HEK293 (cell line): ENCODE measurements around the gene TPRG1.

Experiments used
- HOXD13 ChIP-seq: sonication (generic); formaldehyde crosslinking; IDR thresholded peaks from 2 replicates; pipeline ENCODE4 v1.8.0; 2022; ENCODE audit warnings: missing genetic modification reagents, borderline replicate concordance
- IKZF3 ChIP-seq: fragments of 450-650 bp; IDR thresholded peaks from 2 replicates; pipeline ENCODE4 v1.5.0; 2018; ENCODE audit warnings: missing biosample characterization, mild to moderate bottlenecking, missing genetic modification characterization, moderate library complexity
- KLF1 ChIP-seq: fragments of 450-650 bp; formaldehyde crosslinking; IDR thresholded peaks from 2 replicates; pipeline ENCODE4 v1.5.1; 2016; ENCODE audit warnings: missing biosample characterization, missing genetic modification characterization
- KLF10 ChIP-seq: fragments of 450-650 bp; IDR thresholded peaks from 2 replicates; pipeline ENCODE4 v1.5.1; 2018; ENCODE audit warnings: missing biosample characterization, mild to moderate bottlenecking, missing genetic modification characterization
- KLF7 ChIP-seq: fragments of 450-650 bp; formaldehyde crosslinking; IDR thresholded peaks from 2 replicates; pipeline ENCODE4 v1.5.1; 2016; ENCODE audit warnings: missing biosample characterization, missing genetic modification characterization, borderline replicate concordance
- MEIS1 ChIP-seq: sonication (generic); formaldehyde crosslinking; IDR thresholded peaks from 2 replicates; pipeline ENCODE4 v1.8.1; 2022; ENCODE audit warnings: missing genetic modification reagents, mild to moderate bottlenecking, borderline replicate concordance
- PRDM2 ChIP-seq: fragments of 450-650 bp; formaldehyde crosslinking; IDR thresholded peaks from 2 replicates; pipeline ENCODE4 v1.5.1; 2016; ENCODE audit warnings: missing biosample characterization, missing genetic modification characterization, borderline replicate concordance
- SCRT1 ChIP-seq: fragments of 450-650 bp; formaldehyde crosslinking; IDR thresholded peaks from 2 replicates; pipeline ENCODE4 v1.5.1; 2016; ENCODE audit warnings: missing biosample characterization, missing genetic modification characterization, borderline replicate concordance
- ZBTB20 ChIP-seq: fragments of 450-650 bp; formaldehyde crosslinking; IDR thresholded peaks from 2 replicates; pipeline ENCODE4 v1.5.1; 2016; ENCODE audit warnings: missing biosample characterization, missing genetic modification characterization
- ZFHX2 ChIP-seq: fragments of 450-650 bp; formaldehyde crosslinking; conservative IDR thresholded peaks from 2 replicates; pipeline ENCODE4 v1.5.1; 2016; ENCODE audit warnings: missing biosample characterization, missing genetic modification characterization
- ZFP3 ChIP-seq: fragments of 450-650 bp; formaldehyde crosslinking; IDR thresholded peaks from 2 replicates; pipeline ENCODE4 v1.5.1; 2016; ENCODE audit warnings: low read depth, missing biosample characterization, missing genetic modification characterization
- ZNF10 ChIP-seq: fragments of 450-650 bp; formaldehyde crosslinking; IDR thresholded peaks from 2 replicates; pipeline ENCODE4 v1.5.1; 2017; ENCODE audit warnings: missing biosample characterization, missing genetic modification characterization
- ZNF133 ChIP-seq: fragments of 450-650 bp; formaldehyde crosslinking; IDR thresholded peaks from 2 replicates; pipeline ENCODE4 v1.5.1; 2016; ENCODE audit warnings: missing biosample characterization, missing genetic modification characterization
- ZNF140 ChIP-seq: fragments of 450-650 bp; formaldehyde crosslinking; IDR thresholded peaks from 2 replicates; pipeline ENCODE4 v1.5.1; 2016; ENCODE audit warnings: missing biosample characterization, missing genetic modification characterization
- ZNF248 ChIP-seq: fragments of 450-650 bp; formaldehyde crosslinking; IDR thresholded peaks from 2 replicates; pipeline ENCODE4 v1.5.1; 2017; ENCODE audit warnings: missing biosample characterization, missing genetic modification characterization
- ZNF366 ChIP-seq: fragments of 450-650 bp; formaldehyde crosslinking; conservative IDR thresholded peaks from 2 replicates; pipeline ENCODE4 v1.5.1; 2016; ENCODE audit warnings: missing biosample characterization, missing genetic modification characterization
- ZNF423 ChIP-seq: fragments of 450-650 bp; formaldehyde crosslinking; IDR thresholded peaks from 2 replicates; pipeline ENCODE4 v1.5.1; 2016; ENCODE audit warnings: missing biosample characterization, missing genetic modification characterization
- ZNF549 ChIP-seq: fragments of 450-650 bp; IDR thresholded peaks from 2 replicates; pipeline ENCODE4 v1.5.1; 2018; ENCODE audit warnings: missing biosample characterization, missing genetic modification characterization, mild to moderate bottlenecking, inconsistent platforms, moderate library complexity
- ZNF560 ChIP-seq: fragments of 450-650 bp; formaldehyde crosslinking; IDR thresholded peaks from 2 replicates; pipeline ENCODE4 v1.5.1; 2017; ENCODE audit warnings: missing biosample characterization, missing genetic modification characterization, borderline replicate concordance
- ZNF585B ChIP-seq: fragments of 450-650 bp; formaldehyde crosslinking; IDR thresholded peaks from 2 replicates; pipeline ENCODE4 v1.5.1; 2016; ENCODE audit warnings: missing biosample characterization, missing genetic modification characterization
- ZNF629 ChIP-seq: fragments of 450-650 bp; formaldehyde crosslinking; IDR thresholded peaks from 2 replicates; pipeline ENCODE4 v1.5.1; 2017; ENCODE audit warnings: missing biosample characterization, missing genetic modification characterization
- ZNF654 ChIP-seq: fragments of 450-650 bp; formaldehyde crosslinking; IDR thresholded peaks from 2 replicates; pipeline ENCODE4 v1.5.1; 2016; ENCODE audit warnings: low read depth, missing biosample characterization, missing genetic modification characterization
- ZNF660 ChIP-seq: fragments of 450-650 bp; IDR thresholded peaks from 2 replicates; pipeline ENCODE4 v1.5.1; 2018; ENCODE audit warnings: missing biosample characterization, mild to moderate bottlenecking, missing genetic modification characterization
- ZNF677 ChIP-seq: fragments of 450-650 bp; IDR thresholded peaks from 2 replicates; pipeline ENCODE4 v1.5.0; 2018; ENCODE audit warnings: missing biosample characterization, mild to moderate bottlenecking, missing genetic modification characterization, moderate library complexity
- ZNF768 ChIP-seq: fragments of 450-650 bp; formaldehyde crosslinking; IDR thresholded peaks from 2 replicates; pipeline ENCODE4 v1.5.1; 2018; ENCODE audit warnings: missing biosample characterization, mild to moderate bottlenecking, missing genetic modification characterization
- ZNF776 ChIP-seq: fragments of 450-650 bp; formaldehyde crosslinking; IDR thresholded peaks from 2 replicates; pipeline ENCODE4 v1.5.0; 2017; ENCODE audit warnings: missing biosample characterization, missing genetic modification characterization, borderline replicate concordance
- ZNF792 ChIP-seq: fragments of 450-650 bp; formaldehyde crosslinking; IDR thresholded peaks from 2 replicates; pipeline ENCODE4 v1.5.1; 2016; ENCODE audit warnings: missing biosample characterization, missing genetic modification characterization
- ZNF837 ChIP-seq: fragments of 450-650 bp; formaldehyde crosslinking; IDR thresholded peaks from 2 replicates; pipeline ENCODE4 v1.5.1; 2016; ENCODE audit warnings: missing biosample characterization, missing genetic modification characterization
- ZNF843 ChIP-seq: fragments of 450-650 bp; formaldehyde crosslinking; IDR thresholded peaks from 2 replicates; pipeline ENCODE4 v1.5.1; 2016; ENCODE audit warnings: missing biosample characterization, missing genetic modification characterization
- TF ChIP-seq, protein P1 (sequence below): fragments of 450-650 bp; formaldehyde crosslinking; IDR thresholded peaks from 2 replicates; pipeline ENCODE4 v1.5.1; 2016; ENCODE audit warnings: missing biosample characterization, missing genetic modification characterization
- TF ChIP-seq, protein P2 (sequence below): fragments of 450-650 bp; formaldehyde crosslinking; IDR thresholded peaks from 2 replicates; pipeline ENCODE4 v1.5.1; 2017; ENCODE audit warnings: missing biosample characterization, missing genetic modification characterization
- TF ChIP-seq, protein P3 (sequence below): fragments of 450-650 bp; formaldehyde crosslinking; IDR thresholded peaks from 2 replicates; pipeline ENCODE4 v1.5.1; 2016; ENCODE audit warnings: missing biosample characterization, missing genetic modification characterization, low read depth

TPRG1 gene

DNA sequence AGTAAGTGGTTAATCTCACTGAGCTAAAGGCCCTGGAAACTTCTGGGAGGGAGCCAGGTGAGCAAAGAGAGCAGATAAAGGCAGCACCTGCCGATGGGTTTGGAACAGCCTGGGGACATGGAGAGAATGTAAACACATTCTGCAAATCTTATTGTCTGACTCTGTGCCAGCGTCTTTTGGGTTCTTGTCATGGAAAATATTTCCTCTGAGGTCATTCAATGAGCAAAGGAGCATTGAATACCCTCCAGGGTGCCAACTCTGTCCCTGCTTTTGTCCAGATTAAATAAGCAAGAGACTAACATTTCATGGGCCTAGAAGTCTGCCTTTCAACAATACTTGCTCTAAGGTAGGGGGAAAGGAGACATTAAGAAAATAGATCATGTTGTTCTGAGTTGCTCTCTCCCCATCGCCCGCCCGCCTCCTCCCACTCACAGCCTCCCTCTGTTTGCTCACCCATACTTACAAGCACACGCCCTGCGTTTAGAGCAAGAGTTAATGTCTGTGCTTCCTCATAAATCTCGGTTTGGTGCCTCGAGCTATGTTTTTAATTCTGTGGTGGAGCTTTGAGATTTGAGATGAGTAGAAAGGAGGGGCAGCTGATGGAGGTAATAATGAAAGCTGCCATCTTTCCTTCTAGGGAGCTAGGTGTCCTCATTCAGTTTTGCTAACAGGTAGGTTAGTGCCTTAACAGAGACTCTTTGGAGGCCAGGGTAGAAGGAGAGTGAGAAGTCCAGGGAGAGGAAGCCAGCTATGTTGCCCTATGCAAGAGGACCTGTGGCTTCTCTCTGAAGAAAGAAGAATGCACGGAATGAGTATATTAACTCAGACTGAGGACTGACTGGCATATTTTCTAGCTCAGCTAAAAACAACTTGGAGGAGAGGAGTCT, 132.9 kb downstream of the TPRG1 start (continued):
- TF ChIP-seq ZNF560 (no peak), IKZF3 (tag by site-specific recombination) (no peak), ZNF776 (no peak), ZNF133 (tag by site-specific recombination) (no peak), ZNF677 (tag by site-specific recombination) (no peak), ZNF837 (tag by site-specific recombination) (no peak), SCRT1 (tag by site-specific recombination) (peak; percentile 76), ZNF549 (tag by site-specific recombination) (no peak), MEIS1 (CRISPR knock-in tag) (no peak), ZNF366 (tag by site-specific recombination) (0 out of 2 replicates have a peak, but pooled peaks have one; percentile 28), PRDM2 (tag by site-specific recombination) (no peak), ZNF585B (tag by site-specific recombination) (no peak), ZFHX2 (tag by site-specific recombination) (peak; percentile 91), ZNF10 (tag by site-specific recombination) (no peak), KLF10 (tag by site-specific recombination) (no peak), KLF1 (tag by site-specific recombination) (peak; percentile 97), ZNF140 (no peak), ZBTB20 (no peak), ZNF423 (tag by site-specific recombination) (no peak), ZNF654 (tag by site-specific recombination) (no peak), ZFP3 (tag by site-specific recombination) (no peak), KLF7 (tag by site-specific recombination) (peak; percentile 68; the same call in 1 of the 2 replicates), ZNF660 (tag by site-specific recombination) (no peak; the same call in 1 of the 2 replicates), ZNF768 (tag by site-specific recombination) (no peak), ZNF843 (peak; percentile 66; the same call in 1 of the 2 replicates), ZNF248 (no peak), ZNF792 (tag by site-specific recombination) (no peak), HOXD13 (CRISPR knock-in tag) (peak; percentile 69; the same call in 1 of the 2 replicates), ZNF629 (tag by site-specific recombination) (peak; percentile 74)
- TF ChIP-seq, protein P1, sequence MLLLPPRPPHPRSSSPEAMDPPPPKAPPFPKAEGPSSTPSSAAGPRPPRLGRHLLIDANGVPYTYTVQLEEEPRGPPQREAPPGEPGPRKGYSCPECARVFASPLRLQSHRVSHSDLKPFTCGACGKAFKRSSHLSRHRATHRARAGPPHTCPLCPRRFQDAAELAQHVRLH: no peak
- TF ChIP-seq, protein P2, sequence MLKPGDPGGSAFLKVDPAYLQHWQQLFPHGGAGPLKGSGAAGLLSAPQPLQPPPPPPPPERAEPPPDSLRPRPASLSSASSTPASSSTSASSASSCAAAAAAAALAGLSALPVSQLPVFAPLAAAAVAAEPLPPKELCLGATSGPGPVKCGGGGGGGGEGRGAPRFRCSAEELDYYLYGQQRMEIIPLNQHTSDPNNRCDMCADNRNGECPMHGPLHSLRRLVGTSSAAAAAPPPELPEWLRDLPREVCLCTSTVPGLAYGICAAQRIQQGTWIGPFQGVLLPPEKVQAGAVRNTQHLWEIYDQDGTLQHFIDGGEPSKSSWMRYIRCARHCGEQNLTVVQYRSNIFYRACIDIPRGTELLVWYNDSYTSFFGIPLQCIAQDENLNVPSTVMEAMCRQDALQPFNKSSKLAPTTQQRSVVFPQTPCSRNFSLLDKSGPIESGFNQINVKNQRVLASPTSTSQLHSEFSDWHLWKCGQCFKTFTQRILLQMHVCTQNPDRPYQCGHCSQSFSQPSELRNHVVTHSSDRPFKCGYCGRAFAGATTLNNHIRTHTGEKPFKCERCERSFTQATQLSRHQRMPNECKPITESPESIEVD (tag by site-specific recombination): 0 out of 2 replicates have a peak, but pooled peaks have one; percentile 43
- TF ChIP-seq, protein P3, sequence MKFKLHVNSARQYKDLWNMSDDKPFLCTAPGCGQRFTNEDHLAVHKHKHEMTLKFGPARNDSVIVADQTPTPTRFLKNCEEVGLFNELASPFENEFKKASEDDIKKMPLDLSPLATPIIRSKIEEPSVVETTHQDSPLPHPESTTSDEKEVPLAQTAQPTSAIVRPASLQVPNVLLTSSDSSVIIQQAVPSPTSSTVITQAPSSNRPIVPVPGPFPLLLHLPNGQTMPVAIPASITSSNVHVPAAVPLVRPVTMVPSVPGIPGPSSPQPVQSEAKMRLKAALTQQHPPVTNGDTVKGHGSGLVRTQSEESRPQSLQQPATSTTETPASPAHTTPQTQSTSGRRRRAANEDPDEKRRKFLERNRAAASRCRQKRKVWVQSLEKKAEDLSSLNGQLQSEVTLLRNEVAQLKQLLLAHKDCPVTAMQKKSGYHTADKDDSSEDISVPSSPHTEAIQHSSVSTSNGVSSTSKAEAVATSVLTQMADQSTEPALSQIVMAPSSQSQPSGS (tag by site-specific recombination): no peak
